ENCODE measurements around the gene OR5AU1.

OR5AU1 gene

GRCh38 chr14:21105095-21105494 lies 50.8 kb downstream of the OR5AU1 start:
- ChIA-PET POLR2A (interaction anchor here (0.6 to 1.1 kb wide), 2 partner anchors 22 to 90 kb away, joined by 3 read pairs; no protein-coding TSS in a partner anchor), CTCF (interaction anchor here (0.8 to 13.3 kb wide), 28 partner anchors 8 to 410 kb away, joined by 3 to 228 read pairs (median 6); partner anchors contain the start of genes ARHGEF40 and SLC39A2)
- peak; percentile 2 for DNase-seq (ENCODE audit: extremely low spot score)
- no peak for TF ChIP-seq CTCF (IDR thresholded peaks at IDR 0.05; ENCODE audit: control extremely low read depth, extremely low read depth, low read depth, missing control alignments)
